Measurements from ENCODE around the gene DUSP2.
A peak's percentile ranks its signal among the peaks of the same experiment; 100 is the strongest.
"Not testable (repeated sequence)": the region's sequence is repeated elsewhere in the genome, so short reads cannot be mapped to it uniquely, and the experiment has no call there.

DUSP2 gene

DNA sequence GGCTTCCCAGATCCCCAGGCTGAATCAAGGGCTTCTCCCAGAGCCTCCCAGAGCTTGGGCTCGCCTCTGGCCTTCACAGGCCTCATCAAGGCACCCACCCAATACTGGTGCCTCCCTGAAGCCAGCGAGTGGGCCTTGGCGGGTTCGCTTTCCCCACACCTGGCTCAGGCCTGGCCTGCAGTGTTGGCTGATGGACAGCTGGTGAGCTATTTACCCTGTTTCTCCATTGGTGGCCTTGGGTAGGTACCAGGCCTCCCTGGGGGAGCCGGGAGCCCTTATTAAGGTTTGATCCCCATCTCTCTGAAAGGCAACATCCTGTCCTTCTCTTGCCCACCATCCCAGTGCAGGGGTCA lies 18.2 kb upstream of the DUSP2 start:
- DNase-seq (ENCODE audit: low read depth): no peak

DNA sequence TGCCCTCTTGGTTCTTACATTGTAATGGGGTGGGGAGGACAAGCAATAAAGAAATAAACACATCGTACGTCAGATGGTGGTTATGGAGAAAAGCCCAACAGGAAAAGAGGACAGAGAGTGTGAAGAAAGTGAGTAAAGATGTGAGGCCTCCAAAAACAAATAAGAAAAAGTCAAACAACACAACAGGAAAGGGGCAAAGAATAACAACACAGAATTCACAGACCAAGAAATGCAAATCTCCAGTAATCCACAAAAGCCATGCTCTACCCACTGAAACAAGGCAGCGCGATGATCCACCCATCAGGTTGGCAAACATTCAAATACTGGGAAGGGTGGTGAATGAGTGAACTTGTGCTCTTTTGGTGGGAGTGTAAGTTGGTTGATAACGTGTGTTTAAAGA lies 16.7 kb upstream of the DUSP2 start:
- no peak for DNase-seq (ENCODE audit: low read depth)

DNA sequence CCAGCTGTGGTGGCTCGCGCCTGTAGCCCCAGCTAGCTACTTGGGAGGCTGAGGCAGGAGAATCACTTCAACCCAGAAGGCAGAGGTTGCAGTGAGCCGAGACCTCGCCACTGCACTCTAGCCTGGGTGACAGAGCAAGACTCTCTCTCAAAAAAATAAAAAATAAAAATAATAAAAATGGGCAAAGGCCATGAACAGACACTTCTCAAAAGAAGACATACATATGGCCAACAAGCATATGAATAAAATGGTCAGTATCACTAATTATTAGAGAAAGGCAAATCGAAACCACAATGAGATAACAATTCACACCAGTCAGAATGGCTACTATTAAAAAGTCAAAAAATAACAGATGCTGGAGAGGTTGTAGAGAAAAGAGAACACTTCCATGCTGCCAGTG lies 15.1 kb upstream of the DUSP2 start:
- DNase-seq (ENCODE audit: low read depth): not testable (repeated sequence)

DNA sequence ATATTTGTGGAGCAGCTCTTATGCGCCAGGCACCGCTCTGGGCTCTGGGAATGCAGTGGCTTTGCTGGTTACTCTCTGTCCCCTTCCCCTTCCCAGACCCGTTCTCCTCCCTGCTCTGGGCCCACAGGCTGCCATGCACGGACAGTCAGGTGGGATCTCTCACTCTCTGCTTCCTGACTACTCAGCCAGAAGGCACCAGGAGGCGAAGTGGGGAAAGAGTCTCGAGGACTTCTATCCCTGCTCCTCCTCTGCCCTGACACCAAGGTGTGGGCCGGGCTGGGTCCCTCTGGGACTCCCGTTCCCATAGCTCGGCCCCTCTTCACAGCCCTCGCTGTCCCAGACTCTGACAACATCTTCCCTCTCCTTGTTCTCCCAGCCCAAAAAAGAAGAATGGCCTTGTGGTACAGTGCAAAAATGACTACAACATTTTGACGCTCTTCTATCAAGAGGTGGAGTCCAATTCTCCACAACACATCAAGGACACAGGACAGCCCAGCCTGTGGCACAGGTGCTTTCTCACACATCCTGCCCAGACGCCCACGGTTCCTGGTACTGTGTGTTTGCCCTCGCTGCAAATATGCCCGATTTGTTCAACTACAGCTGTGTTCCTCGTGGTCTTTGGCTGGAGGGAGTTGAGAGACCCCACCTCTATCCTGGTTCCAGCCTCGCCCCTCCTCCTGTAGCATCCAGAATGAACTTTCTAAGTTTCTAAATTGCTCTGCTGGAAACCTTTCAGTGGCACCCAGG lies 14.0 kb upstream of the DUSP2 start:
- no peak for DNase-seq (ENCODE audit: low read depth)

DNA sequence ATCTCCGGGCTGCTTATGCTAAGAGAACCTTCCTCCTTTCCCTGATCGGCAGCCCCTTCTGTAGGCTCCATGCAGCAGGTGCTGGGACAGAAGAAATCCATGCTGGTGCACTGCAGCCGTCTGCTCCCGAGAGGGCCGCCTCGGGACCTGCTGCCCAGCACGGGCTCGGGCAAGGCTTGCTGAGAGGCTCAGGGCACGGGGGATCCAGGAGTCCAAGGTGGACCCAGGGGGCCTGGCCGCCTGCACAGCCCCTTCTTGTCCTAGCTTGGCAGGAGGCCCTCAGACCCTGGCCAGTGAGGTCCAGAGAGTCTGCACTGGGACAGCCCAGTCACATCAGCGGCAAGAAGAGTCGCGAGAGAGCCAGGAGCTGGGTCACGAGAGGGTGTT lies 13.3 kb upstream of the DUSP2 start:
- no peak for DNase-seq (ENCODE audit: low read depth)

DNA sequence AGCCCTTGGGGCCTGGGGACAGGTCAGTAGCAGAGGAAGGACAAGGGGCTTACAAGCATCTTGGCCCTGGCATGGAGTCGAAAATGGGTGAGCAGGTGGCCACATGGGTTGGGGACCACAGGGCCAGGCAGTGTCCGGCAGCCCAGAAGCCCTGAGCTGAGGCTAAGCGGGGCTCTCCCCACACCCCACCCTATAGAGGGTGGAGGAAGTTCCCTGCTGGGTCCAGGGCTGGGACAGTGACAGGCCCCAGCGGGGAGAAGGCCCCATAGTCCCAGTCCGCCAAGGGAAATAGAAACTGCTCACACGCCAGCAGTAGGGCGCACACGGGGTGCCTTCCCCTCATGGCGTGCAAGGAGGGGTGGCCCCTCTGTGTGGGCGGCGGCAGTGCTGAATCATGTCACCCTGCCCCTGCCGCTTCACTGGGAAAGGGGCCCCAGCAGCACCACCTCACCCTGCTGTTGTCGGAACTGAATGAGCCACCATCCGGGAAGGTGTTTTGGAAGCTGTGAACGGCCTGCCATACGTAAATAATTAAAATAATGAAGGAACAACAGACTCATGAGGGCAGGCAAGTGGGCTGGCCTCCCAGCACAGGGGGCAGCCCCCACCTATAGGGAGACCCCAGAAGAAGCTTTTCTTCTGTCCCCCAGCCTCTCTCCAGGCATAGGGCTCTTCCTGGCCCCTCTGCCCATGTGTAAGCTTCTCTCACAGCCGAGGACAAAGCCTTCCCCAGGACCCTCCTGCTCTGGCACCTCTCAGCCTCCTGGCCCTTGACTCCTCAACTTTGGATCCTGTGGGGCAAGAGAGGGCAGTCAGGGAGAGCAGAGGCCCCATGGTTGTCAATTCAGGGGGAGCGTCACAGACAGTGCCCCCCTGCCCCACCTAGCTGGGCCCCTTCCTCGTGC lies 12.7 kb upstream of the DUSP2 start:
- peak; percentile 89 for DNase-seq (ENCODE audit: low read depth)

DNA sequence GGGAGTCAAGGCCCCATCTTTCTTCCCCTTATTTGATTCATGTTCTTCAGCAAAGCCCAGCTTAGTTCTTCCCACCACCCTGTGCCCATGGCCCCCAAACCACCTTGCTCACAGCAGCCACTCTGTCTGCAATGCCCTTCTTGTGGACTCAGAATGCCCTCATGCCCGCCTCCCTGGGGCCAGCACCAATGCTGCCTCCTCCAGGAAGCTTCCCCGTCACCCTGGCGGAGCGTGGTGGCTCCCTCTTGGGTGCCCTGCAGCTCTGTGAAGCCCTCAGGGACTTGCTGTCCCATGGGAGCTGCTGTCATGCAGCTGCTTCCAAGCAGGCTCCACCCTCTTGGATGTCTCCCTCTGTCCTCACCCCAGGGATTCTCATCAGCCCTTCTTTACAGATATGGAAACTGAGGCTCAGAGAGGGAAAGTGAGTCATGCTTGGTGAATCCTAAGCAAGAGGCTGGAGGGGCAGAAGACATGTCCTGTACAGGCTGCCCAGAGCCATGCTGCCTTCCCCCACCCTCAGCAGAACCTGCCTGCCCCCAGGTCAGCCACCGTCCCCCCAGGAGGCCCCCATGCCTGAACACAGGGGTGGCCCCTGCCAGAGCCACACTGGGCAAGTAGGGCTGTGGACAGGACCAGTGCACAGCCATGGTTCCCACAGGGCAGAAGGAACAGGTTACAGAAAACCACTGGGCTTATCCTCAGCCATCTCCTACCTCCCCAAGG lies 11.8 kb upstream of the DUSP2 start:
- DNase-seq (ENCODE audit: low read depth): no peak

DNA sequence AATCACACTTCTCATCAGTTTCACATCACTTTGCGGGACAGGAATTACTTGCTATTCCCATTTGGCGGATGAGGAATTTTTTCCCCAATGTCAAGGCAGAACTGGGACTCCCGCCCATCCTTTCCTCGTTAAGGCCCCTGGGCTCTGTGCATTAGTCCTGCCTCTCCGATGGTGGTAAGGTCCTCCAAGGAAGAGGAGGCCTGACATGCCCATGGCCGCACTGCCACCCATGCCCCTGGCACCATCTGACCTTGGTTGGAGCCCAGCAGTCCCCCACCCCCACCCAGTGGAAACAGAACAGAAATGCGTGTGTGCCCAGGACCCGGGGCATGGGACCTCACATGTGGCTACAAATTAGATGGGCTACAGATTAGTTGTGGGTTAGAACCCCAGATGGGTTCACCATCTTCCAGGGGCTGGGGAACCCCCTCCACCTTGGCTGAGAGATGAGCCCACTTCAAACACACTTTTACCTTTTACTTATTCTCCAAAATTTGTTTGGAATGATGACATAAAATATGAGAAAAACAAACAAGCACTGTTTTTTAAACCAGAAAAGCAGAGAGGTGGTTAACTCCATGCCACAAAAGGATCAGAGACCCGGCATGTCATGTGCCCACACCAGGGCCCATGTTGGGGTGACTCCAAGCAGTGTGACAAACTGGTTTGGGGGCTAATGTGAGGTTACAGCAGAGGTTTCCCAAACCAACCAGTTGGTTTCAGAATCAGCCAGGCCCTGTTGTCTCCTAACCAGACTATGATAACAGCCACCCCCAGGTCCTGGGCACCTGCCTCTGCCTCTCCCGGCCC lies 11.0 kb upstream of the DUSP2 start:
- DNase-seq (ENCODE audit: low read depth): no peak

DNA sequence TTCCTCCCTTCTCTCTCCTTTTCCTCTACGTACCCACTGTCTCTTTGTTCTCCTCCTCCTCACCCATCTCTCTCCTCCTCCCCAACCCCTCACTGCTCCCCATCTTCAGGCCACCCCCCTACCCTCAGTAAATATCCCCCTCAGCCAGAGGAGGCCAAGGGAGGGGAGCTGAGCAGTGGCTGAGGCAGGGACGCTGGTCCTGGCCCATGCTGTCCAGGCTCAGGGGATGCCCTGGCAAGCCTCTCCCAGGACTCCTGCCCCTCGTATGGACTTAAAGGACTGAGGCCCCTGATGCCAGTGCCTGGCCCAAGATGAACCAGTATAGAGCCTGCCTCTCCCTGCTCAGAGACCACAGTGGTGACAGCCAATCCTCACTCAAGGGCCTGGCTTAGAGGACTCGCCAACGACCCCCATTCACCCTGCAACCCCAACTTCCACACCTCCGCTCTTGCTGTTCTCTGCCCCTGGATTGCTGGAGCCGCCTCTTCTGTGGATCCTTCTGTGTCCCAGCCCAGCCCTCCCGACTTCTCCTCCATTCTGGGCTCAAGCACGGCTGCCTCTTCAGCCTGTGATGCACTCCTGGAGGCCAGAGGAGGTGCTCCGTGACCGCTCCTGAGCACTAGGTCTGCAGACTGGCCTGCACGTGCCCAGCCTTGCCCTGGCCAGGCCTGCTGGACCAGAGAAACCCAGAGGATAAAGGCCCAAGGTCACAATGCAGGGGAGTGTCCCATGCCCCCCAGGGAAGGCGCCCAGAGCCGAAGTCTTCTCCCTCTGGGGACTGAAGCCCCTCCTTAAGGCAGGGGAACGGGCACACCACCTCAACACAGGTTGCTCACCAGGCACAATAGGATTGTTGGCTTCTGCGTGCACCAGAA lies 9.5 kb upstream of the DUSP2 start:
- DNase-seq (ENCODE audit: low read depth): no peak

DNA sequence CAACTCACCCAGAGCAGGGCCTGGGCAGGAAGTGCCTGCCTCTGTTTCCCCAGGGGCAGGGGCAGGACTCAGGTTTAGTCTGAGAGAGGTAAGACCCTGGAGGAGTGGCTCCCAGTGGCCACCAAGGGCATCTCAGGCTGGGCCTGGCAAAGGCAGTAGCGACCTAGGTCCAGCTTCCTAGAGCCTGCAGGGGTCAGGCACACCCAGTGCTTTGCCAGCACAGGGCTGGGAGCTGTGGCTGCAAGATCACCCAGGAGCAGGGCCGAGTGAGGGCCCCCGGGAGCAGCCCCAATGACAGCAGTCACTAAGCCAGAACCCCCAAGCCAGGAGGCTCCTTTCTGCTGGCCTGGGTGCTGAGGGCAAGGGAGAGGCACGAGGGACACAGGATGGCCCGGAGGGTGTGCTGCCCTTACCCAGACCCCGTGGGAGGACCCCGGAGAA lies 8.8 kb upstream of the DUSP2 start:
- DNase-seq (ENCODE audit: low read depth): no peak

DNA sequence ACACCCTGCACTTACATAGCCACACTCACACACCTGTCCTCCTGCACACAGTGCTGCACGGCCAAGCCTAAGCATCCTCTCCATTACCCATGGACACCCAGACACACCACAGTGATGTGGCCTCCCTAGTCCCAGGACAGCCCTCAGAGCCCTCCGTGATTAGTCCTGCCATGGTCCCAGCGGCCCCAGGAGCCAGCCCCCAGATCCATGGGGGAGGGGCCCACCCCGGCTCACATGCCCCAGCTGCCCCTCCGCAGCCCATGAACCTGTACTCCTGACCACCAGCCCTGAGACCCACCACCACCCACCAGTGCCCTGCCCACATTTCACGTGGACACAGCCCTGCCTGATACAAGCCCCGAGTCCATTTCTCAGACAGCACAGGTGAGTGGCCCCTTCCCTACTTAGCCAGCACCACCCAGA lies 8.1 kb upstream of the DUSP2 start:
- DNase-seq (ENCODE audit: low read depth): no peak

DNA sequence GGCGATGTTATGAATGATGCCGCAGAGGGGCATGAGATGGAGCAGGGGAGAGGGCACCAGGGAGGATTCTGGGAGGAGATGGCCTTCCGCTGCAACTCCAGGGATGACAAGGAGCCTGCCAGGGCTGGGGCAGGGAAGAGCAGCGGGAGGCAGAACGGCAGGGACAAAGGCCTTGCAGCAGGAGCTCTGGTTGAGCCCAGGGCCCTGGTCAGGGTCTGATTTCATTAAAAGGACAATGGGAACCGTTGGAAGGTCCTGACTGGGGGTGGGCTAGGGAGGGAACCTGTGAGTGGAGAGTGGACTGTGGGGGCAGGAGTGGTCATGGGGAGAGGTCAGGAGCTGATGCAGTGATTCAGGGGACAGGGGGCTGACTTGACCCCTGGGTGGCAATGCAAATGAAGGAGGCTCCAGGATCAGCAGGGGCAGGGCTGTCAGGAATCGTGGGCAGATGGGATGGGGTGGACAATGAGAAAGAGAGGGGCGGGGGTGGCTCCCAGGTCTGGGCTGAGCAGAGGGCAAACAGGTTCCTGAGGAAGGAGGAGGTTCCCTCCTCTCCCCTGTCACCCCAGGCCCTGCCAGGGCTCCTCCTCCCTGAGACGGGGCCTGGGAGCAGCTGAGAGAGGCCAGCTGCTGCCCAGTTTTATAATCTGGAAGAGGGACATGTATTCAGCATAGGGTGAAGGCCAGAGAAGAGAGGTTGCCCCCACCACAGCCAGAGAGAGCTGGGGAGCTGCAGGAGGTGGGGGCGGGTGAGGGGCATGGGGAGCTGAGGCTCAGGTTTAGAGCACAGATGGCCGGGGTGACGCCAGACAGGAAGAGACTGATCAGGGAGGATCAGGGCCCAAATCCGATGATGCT lies 7.3 kb upstream of the DUSP2 start:
- no peak for DNase-seq (ENCODE audit: low read depth)

DNA sequence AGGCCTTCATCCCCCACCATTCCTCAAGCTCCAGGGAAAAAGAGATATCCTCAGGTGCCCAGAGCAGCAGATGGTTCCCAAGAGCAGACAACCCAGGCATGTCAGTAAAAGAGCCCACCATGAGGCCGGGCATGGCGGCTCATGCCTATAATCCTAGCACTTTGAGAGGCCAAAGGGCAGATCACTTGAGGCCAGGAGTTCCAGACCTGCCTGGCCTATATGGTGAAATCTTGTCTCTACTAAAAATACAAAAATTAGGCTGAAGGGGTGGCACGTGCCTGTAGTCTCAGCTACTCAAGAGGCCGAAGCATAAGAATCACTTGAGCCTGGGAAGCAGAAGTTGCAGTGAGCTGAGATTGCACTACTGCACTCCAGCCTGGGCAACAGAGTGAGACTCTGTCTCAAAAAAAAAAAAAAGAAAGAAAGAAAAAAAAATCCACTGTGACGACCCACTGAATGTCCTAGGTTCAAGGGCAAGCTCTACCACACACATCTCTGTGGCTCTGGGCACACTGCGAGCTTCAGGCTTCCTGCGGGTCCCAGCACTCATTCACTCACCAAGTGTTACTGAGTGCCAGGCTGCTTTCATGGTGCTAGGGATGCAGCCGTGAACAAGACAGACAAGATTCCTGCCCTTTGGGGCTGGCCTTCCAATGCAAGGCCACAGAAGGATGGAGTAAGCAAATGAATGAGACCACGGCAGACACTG lies 6.5 kb upstream of the DUSP2 start:
- DNase-seq (ENCODE audit: low read depth): no peak

DNA sequence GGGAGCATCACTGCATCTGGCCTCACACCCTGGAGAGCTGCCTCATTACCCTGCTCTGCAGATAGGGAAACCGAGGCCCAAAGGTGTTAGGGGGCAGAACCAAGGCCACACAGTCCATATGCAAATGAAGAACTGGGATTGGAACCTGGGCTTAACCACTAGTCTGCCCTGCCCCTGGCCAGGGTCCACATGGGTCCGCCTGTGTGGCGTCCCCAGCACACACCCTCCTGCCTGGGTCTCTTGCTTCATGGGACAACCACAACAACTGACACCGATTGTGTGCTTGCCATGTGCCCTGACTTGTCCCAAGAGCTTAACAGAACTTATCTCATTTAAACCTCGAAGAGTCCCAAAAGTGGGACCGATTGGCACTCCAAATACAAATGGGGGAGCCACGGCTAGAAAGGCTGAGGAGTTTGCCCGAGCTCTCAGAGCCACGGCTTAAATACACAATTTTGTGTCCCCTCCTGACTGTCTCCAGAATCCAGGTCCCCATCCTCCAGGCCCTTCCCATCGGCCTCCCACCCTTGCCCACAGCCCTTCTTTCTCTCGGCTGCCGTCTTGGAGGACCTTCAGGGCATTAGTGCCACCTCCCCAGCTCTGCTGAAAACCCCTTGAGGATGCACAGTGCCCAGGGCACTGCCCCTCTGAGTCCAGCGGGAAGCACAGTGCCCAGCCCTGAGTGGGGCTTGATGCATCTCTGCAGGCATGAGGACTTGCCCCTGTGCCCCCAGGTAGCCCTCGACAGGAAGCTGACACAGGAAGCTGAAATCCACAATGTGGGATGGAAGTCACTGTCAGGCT lies 5.8 kb upstream of the DUSP2 start:
- DNase-seq (ENCODE audit: low read depth): no peak

DNA sequence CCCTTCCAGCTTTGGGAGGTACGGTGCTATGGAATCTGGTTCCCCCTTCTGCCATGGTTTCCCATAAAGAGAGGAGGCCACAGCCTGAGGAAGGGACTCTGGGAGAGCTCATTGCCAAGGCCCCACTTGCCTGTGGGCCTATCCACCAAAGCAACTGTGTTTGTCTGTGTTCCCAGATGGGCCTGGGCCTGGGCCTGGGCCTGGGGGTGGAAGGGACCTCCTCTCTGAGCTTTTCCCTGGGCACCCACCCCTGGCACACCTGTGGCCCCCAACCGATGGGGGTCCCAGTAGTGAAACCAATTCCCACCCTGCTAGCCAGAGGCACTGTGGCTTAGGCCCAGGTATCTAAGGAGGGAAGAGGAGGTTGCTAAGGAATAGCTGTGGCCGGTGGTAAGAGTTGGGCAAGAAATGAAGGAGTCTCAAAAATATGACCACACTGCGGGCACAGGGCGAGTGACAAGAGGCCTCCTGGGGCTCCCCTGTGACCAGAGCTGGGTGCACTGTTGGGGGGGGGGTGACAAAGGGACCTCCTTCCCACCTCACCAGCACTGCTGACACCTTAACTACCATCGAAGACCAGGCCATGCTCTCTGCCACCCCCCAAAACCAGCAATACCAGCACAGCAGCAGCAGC lies 4.9 kb upstream of the DUSP2 start:
- no peak for DNase-seq (ENCODE audit: low read depth)

DNA sequence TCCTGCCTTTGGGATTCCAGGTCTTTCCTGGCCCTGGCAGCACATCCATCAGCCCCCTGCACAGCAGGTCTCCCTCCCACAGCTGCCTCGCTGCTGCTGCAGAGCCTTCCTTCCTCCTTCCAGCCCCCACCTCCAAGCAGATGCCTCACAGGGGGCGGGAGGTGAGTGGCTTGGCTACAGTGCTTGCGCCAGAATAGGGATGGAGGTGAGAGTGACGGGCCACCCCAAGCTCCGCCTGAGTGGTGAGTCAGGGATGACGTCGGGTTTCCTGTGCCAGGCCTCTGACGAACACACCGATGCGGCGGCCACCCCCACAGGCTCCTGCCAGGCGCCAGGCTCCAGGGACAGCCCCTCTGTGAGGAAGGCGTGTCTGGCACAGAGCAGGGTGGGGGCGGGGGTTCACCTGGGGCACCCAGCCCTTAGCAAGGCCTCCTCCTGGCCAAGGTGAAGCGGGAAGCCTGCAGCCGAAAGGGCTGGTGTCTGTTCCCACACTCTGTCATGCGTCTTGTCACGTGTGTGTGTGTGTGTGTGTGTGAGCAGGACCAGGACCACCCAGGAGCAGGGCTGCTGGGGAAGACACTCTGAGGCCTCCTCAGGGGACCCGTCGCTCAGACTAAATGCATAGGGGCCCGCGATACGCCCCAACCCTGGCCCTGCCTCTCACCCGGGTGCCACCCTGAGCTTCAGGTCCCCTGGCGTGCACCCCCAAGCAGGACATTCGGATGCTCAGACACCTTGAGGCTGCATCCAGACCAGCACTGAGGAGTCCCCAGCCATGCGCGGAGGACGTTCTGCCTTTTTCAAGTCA lies 3.4 kb upstream of the DUSP2 start:
- peak; percentile 94 for DNase-seq (ENCODE audit: low read depth)

DNA sequence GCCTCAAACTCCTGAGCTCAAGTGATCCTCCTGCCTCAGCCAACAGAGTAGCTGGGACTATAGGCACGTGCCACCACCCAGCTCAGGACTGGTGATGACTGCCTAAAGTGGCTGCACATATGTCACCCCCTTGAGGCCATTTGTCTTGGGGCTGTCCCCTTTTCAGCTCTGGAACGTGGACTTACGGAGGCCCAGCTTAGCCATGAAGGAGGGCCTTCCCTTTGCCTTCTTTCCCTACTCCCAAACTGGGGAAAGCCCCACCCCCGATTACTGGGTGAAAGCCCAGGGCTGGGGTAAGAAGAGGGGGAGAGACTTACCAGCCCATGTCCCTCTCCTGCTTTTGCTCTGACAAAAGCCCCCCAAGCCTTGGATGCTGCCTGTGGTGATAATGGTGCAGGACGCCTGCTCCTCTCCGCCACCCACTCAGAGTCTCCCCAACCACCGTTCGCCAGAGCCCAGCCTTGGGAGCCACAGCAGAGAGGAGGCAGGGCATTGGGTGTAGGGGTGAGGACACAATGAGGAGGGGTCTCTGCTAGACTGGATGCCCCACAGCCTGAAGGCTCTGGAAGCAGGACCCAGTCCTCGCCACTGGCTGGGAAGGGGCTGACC lies 2.5 kb upstream of the DUSP2 start:
- DNase-seq (ENCODE audit: low read depth): no peak

Data from activated T-helper 9 cell treated with anti-CD3 and anti-CD28 coated beads, Interleukin-2, amount 50 U/mL, for 16 hours (primary cell).